GM18520 (cell line): ENCODE data around the gene INPP4A.

Experiments used
- ATAC-seq: cut with Tn5 transposase; IDR thresholded peaks from one replicate; pipeline ENCODE4 v1.9.1; 2021; ENCODE audit not compliant: unreplicated experiment

The INPP4A gene

GRCh38 chr2:98509542-98510321 lies 65.1 kb downstream of the INPP4A start:
- no peak for ATAC-seq

DNA sequence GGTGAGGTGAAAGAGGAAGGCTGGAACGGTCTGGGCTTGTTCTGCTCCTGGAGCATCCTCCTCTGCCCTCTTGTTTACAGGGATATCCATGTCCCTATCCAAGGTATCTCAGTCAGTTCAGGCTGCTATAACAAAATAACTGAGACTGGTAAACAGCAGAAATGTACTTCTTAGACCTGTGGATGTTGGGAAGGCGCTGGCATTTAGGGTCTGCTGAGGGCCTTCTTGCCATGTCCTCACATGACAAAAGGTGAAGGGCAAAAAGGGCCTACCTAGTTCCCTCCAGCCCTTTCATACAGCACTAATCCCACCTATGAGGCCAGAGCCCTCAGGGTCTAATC lies 65.6 kb downstream of the INPP4A start:
- ATAC-seq, result no peak

GRCh38 chr2:98511981-98512380 lies 67.3 kb downstream of the INPP4A start:
- ATAC-seq, result no peak

DNA sequence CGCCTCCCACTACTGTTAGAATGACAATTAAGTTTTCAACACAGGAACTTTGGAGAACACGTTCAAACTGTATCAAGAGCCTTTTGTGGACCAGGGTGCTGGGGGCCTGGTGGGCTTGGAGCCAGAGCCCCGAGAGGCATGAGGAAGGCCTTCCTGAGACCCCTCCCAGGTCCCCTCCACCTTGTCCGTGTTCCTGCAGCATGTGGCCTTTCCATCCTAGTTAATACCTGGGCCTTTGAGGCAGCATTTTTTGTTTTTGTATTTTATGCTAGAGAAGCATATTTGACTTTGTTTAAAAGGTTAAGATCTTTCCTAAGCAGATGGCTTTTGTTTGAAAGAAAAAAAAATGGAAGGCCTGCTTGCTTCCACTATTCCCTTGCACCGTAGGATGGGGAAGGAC lies 68.0 kb downstream of the INPP4A start:
- no peak for ATAC-seq

- ATAC-seq, result no peak
These were observed 69.5 kb downstream of the INPP4A start for GRCh38 chr2:98514096-98514639.

- ATAC-seq, result no peak
These were observed 70.2 kb downstream of the INPP4A start for GRCh38 chr2:98514879-98515249.

DNA sequence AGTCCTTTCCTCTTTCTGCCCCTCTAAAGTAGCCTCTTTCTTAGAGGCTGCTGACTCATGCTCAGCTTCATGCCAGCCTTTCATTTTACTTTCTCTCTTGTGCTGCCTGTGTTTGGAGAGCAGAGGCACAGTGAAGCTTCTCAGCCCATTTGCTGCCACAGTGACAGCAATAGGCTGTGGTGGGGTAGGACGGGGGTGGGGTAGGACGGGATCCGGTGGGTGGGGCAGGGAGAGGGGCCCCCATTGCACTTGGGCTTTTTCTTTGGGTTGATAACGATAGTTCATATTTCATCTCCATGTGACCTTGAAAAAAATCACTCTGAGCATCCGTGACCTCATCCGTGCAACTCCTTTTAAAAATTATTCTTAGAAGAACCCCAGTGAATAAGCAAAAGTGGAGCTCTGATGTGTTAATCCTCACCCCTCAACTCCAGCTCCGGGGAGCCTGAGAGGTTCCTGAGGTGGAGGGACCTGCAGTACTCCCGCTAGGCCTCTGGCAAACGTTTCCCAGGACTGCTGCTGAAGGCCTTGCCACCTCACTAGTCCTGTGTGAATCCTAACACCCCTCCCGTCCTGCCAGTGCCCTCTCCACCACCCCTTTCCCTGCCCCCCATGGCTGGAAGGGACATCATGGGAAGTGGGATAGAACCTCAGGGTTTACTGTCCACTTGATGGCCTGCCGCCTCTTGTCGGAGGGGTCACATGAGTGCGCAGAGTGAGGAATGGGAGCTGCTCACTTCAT lies 70.8 kb downstream of the INPP4A start:
- ATAC-seq, result no peak

DNA sequence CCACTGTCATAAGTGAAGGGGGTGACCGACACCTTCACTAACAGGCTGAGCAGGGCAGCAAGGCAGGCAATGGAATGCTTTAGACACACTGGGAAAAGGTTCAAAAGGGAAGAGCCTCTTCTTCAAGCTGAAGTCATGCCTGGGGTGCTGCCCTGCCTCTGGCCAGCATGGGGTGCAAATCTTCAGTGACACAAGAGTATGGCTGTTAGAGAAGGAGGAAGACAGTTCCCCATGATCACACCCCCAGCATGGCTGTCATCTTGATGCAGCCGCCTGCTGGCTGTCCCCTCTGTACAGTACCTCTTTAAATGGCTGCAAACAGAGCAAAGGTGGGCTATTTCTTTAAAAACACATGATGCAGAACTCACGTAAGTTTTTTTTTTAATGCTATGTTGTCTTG lies 71.9 kb downstream of the INPP4A start:
- no peak for ATAC-seq

DNA sequence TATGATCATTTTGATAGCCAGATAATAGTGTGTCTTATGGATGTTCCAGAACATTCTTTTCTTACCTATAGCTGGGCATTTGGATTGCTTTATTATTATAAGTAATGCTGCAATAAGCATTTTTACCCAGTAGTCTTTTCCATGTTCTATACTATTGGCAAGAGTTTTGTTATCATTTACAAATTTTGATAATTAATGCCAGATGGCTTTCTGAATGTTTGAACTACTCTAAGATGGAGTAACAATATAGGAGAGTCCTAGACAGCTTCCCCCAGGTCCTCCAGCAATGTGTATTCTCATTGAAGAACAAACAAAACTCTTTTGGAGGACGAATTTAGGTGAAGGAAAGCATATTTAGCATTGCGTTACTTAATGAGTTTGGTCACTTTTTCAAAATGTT lies 73.0 kb downstream of the INPP4A start:
- ATAC-seq, result no peak

GRCh38 chr2:98518101-98518500 lies 73.4 kb downstream of the INPP4A start:
- ATAC-seq, result no peak

DNA sequence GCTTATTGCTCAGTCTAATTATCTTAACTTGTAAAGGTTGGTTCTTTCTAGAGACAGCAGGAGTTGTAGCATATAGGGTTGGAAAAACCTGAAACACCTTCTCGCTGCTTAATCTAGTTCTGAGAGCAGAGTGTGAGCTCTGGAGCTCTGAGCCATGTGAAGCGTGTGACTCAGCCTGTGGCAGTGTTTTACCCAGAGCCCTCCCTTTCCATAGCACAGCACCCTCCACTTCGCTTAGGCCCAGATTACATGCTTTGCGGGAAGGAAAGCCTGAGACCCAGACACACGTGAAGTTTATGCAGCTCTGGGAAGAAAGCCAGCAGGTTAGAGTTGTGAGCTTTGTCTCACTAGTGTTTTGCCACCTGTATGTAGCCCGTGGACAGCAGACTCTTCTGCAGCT lies 74.5 kb downstream of the INPP4A start:
- ATAC-seq, result no peak

GRCh38 chr2:98519851-98520250 lies 75.2 kb downstream of the INPP4A start:
- ATAC-seq, result no peak

DNA sequence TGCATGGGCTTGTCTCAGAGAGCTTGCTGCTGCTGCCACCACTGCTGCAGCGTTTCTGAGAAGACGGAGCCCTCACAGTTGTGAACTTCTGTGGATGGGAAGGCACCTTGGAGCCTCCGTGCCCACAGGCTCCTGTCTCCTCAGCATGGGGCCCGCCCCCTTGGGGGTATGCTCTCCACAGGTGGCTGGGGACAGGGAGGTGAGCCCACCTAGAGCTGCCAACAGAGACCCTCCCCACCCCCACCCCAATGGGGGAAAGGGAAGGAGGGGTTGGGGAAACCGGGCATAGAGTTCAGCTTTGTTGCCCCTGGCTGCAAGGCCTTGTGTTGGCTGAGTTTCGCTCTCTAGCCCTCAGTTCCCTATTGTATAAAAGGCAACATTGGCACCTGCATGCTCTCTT lies 76.1 kb downstream of the INPP4A start:
- no peak for ATAC-seq

- no peak for ATAC-seq
These were observed 76.6 kb downstream of the INPP4A start for GRCh38 chr2:98521266-98521665.

DNA sequence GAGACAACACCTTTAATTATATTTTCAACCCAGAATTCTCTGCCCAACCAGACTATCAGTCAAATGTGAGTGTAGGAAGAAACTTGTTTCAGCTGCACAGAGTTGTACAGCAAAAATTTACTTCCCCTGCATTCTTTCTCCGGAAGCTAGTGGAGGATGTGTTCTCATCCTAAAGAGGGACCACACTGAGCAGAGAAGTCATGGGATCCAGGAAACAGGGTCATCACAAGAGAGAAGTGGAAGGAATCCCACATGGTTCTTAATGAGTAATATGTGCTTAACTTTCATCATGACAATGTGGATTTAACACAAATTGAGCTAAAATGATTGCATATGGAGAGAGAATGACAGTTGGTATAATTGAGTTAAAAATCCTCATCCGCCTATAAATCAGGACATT lies 78.2 kb downstream of the INPP4A start:
- no peak for ATAC-seq

DNA sequence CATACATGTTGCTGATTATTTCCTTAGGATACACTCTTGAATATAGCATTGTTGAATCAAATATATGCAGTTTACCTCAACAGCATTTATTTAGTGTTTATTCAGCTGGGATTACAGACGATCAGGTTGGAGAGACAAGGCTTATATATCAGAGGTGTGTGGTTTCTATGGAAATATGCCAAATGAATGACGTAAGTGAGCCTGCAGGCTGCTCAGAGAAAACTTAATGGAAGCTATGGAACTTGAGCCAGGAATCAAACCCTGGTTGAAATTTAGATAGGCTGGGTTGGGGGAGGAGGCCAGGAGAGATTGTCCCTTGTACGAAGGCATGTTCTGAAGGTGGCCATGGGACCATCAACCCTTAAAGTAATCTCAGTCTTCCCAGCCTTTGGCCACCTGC lies 79.5 kb downstream of the INPP4A start:
- ATAC-seq, result no peak

DNA sequence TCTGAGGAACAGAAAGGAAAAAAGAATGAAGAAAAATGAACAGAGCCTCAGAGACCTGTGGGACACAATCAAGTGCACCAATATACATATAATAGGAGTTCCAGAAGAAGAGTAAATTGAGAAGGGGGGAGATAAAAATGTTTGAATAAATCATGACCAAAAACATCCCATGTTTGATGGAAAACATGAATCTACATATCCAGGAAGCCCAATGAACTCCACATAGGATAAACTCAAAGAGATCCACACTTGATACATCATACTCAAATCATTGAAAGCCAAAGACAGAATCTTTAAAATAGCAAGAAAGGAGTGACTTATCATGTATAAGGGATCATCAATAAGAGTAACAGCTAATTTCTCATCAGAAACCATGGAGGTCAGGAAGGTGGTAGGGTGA lies 83.7 kb downstream of the INPP4A start:
- ATAC-seq, result no peak

DNA sequence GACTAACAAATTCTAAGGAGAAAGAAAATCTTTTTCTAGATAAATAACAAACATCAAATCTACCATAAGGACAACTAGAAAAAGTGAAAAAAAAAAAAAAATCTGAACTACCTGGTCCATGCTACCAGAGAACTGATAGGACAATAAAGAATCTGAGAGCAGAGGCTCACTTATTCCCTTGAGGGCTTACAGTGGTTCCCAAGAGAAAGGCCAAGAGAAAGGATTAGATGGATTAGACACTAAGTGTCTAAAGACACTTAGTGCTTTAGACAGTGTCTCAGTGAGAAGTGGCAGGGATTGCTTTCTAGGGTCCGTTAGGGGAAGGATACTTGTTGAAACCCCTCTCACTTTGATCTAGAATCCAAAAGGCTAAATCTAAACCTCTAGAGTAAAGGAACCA lies 85.5 kb downstream of the INPP4A start:
- no peak for ATAC-seq

DNA sequence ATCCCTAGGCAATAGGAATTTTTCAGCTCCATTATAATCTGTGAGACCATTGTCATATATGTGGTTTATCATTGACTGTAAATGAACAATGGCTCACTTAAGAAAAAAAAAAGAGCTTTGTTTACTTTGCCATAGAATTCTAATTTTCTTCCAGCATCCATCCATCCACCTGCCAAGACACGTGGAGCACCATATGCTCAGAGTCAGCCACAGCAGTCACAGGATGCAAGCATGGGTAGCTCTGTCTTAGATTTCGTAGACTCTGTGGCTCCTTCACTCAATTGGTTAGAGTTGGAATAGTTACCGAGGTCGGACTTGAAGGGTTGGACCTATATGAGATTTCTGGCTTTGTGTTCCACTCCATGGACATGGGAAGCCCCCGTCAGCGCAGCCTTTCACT lies 88.1 kb downstream of the INPP4A start:
- no peak for ATAC-seq

- ATAC-seq, result no peak
These were observed 88.9 kb downstream of the INPP4A start for GRCh38 chr2:98533547-98533946.

GRCh38 chr2:98534761-98535160 lies 90.1 kb downstream of the INPP4A start:
- ATAC-seq, result no peak

- no peak for ATAC-seq
These were observed 91.5 kb downstream of the INPP4A start for GRCh38 chr2:98535971-98536677.
